ENCODE measurements around the gene IRX4.

The IRX4 gene

DNA sequence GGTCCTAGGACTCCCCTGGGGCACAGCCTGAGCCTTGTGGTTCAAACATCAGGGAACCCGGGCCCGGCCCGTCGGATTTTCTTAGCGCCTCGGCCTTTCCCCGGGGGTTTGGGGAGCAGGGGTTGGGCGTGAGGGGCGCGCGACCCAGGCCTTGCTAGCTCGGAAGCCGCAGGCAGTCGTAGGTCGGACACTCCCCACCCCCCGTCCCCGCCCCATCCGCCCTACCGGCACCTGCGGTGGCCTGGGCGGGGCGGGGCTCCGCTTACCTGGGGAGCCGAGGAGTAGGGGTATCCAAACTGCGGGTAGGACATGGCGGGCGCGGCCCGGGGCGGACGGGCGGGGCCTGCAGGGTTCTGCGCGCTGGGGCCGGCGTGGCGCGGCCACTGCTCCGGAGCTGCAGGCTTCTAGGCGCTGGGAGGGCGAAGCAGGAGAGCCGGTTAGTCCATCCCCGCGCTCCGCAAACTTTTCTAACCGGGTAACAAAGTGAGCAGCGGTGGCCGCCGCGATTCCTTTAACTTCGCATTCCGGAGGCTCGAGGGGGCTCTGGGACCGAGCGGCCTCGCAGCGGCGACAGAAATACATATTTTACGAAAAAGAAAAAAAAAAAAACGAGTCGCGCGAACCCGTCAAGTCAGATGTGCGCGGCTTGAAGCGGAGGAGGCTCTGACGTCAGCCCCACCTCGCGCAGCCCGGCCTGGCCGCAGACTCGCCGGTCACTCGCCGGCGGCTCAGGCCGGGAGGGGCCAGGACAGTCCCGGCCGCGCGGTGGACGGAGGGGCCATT, at the start of gene IRX4:
Gene IRX4 (minus strand): TSS at position 589 of the 783 bp plus-strand sequence. CDS start 278 bp downstream, at position 311.
- no peak for DNase-seq (ENCODE audit: low read depth in 1 of 2, low spot score in 1 of 2)

DNA sequence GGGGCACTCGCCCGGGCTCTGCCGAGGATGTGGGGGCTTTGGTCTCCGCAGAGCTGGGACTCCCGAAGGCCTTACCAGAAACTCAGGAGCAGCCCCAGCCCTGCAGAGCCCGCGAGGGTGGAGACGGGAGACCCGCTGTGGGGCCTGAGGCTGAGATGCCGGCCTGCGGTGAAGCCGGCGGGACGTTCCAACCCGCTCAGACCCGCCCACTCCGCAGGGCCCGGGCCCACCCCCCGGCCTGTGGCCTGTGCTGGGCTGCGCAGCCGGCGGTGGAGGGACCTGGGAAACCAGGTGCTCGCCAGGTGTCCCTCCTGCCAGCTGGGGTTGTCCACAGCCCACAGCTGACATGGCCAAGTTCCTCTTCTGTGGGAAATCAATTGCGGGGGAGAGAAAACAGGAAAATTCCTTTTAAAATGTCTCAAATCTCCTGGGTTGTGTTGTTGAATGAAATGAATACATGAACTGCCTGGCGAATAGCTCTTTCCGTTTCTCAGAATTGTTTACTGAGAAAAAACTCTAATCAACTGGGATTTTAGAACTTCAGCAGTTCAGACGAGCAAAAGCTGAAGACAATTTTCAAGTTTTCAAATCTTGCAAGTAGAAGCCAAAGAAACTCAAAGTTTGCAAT, 49.0 kb upstream of the IRX4 start:
- no peak for DNase-seq (ENCODE audit: low read depth in 1 of 2, low spot score in 1 of 2)

DNA sequence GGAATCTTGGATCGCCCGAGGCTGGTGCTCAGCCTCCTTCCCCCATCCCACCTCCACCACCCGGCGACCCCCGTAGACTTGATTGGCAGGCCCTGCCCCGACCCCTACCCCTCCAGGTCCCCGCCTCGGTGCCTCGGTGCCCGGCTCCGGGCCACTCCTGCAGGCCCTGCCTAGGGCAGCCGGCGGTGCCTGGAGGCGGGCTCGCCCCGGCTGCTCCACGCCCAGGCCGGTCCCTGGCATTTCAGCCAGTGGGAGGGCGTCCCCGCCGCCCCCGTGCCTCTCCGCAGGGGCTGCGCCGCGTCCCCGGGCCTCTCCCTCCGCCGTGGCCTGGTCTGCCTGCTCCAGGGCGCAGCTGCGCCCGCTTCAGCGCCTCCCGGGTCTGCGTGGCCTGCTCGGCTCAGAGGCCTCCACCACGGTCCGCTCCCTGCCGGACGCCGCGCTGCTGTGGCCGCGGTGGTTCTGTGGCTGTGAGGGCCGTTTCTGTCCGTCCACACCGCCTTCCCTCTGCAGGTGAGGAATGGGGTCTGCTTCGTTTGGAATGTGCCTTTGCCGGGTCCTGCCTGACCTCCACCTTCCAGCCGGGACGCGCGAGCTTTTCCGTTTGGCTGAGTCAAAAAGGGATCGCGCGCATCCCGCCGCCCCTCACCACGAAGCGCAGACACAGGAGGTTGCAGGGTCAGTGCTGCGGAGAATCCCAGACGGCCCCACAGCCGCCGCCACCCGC, 48.3 kb upstream of the IRX4 start:
- DNase-seq (ENCODE audit: low read depth in 1 of 2, low spot score in 1 of 2) = no peak

DNA sequence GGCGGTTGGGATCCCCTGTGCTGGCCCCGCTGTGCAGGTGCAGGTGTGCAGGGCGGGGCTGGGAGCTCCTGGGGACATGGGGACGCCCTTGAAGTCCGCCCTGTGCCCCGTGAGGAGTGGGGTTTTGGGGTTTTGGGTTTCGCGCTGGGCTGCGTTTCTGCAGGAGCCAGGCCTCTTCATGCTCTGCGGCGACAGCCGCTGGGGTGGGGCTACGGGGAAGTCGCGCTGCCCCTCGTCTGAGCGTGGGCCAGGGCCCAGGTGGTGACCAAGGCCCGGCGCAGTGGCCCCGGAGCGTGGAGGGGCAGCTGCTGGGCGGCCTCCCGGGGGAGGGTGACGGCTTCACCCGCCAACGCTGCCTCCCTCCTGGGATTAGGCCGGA, 47.8 kb upstream of the IRX4 start:
- no peak for DNase-seq (ENCODE audit: low read depth in 1 of 2, low spot score in 1 of 2)

DNA sequence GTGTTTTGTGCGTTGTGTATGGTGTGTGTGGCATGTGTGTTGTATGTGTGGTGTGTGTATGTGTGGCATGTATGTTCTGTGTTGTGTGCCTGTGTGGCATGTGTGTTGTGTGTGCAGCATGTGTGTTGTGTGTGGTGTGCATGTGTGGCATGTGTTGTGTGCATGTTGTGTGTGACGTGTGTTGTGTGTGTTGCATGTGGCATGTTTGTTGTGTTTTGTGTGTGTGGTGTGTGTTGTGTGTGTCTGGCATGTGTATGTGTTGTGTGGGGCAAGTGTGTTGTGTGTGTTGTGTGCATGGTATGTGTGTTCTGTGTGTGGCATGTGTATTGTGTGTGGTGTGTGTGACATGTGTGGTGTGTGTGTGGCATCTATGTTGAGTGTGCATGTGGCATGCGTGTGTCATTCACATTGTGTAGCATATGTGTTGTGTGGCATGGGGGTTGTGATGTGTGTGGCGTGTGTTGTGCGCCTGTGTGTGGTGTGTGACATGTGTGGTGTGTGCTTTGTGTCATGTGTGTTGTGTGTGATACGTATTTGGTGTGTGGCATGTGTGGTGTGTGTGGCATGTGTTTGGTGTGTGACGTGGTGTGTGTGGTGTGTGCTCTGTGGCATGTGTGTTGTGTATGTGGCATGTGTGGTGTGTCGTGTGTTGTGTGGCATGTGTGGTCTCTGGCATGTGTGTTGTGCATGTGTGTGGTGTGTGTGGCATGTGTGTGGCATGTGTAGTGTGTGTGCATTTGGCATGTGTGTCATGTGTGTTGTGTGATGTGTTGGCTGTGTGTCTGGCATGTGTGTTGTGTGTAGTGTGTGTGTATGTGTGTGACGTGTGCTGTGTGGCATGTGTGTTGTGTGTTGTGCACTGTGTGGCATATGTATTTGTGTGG, 46.6 kb upstream of the IRX4 start:
- no peak for DNase-seq (ENCODE audit: low read depth in 1 of 2, low spot score in 1 of 2)

DNA sequence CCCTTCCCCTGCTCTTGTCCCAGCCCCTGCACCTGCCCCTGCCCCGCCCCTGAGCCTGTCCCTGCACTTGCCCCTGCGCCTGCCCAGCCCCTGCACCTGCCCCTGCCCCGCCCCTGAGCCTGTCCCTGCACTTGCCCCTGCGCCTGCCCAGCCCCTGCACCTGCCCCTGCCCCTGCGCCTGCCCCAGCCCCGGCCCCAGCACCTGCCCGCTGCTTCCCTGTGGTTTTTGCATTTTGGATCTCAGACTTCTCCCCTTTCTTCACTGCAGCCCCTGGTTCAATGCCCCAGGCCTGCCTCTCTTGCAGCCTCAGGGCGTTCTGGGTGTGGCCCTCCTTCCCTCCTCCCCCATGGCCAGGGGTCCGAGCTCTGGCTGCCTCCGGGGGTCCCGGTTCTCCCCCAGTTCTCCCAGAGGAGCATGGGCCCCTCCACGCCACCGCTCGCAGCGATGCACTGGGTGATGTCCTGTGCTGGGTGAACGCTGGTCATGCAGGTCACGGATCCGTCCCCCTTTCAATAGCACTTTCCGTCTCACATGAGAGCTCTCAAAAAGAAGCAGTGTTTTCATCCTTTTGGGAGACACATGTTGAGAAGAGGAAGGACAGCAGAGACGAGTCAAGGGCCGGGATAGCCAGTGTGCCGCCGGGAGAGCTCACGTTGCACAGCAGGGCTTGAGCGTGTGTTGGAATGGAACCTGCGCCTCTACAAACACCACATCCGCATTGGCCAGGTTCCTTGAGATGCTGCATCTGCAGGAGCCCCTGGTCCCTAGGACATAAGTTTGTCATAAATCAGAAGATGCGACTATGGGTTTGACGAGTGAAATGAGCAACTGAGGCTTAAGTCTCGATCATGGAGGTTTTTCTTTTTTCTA, 44.0 kb upstream of the IRX4 start:
- DNase-seq (ENCODE audit: low read depth in 1 of 2, low spot score in 1 of 2) = no peak

DNA sequence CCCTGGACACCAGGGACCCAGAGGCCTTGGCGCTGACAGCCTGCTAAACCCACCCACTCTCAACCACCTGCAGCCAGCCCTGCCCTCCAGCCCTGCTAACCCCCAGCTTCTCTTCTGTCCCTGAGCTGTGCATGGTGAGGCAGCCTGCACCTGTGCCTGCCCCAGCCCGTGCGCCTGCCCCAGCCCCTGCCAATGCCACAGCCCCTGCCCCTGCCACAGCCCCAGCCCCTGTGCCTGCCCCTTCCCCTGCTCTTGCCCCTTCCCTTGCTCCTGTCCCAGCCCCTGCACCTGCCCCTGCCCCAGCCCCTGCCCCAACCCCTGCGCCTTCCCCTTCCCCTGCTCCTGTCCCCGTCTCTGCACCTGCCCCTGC, 43.3 kb upstream of the IRX4 start:
- DNase-seq (ENCODE audit: low read depth in 1 of 2, low spot score in 1 of 2) = no peak

DNA sequence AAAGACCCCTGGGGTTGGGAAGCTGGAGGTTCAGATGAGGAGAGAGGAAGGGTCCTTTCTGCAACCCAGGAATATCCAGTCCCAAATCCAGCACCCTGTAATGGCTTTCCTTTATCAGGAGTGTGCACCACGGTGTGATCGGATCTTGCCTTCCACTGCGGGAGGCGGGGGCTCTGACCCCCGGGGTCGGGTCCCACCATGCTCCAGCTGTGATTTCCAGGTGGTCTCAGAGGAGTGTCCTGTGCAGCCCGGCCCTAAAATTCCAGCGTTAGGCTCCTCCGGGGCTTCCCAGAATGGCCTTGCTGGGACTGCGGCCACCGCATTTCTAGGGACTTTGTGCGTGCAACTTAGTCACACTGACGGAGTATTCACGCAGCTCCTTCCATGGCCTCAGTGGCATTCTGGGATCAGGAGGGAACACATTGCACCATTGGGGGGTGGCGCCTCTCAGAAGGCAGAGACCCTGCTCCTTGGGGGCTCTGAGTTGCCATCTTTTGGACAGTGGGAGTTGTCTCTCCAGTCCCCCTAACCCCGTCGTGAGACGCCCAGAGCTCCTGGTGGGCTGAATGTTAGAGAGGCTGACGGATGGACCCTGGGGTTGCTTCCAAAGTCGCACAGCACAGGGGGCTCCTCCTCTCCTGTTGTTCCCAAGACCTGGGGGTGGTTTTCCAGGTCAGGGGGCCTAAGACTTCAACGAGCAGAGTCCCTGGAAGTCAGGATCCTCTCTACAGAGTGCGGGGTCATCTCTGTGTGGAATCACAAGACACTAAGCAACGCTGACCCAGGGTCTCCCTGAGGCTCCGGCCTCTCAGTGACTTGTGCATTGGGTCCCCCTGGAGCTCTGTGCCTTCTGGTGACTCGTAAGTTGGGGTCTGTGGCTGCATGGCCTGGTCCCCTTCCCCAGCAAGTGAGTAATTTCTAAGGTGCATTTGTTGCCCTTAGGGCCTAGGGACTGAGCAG, 42.7 kb upstream of the IRX4 start:
- DNase-seq (ENCODE audit: low read depth in 1 of 2, low spot score in 1 of 2) = no peak

DNA sequence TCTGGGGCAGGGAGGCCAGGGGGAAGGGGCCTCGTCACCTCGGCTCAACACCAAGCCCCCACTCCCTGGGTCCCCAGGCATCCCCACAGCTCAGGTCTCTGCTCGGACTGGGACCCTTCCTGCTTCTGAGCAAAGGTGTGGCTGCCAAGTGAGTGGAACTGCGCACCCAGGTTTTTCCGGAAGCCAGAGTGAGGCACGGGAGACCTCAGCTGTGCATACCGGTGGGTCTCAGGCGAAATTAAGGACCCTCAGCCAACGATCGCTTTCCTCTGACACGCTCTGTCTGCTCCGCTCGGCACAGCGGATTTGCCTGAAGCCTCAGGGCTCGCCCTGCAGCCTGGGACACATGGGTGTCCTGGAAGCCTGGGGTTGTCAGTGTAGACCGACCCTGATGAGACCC, 41.0 kb upstream of the IRX4 start:
- no peak for DNase-seq (ENCODE audit: low read depth in 1 of 2, low spot score in 1 of 2)

DNA sequence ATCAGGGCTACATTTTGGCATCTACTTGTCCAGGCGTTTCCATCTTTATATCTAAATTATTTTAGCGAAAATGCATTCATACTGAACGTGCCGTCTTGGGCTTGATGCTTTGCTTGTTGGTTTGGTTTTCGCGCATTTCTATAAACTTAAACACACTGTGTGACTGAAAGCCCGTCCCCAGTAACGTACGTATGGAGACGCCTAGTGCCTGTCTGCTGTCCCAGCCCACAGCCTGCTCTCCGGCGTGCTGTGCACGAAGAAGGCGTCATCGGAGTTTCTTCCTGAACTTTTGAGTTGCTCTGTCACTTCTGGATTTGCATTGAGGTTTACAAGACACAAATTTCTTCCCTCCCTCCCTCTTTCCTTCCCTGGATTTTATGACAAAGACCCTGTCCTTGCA, 40.6 kb upstream of the IRX4 start:
- no peak for DNase-seq (ENCODE audit: low read depth in 1 of 2, low spot score in 1 of 2)

DNA sequence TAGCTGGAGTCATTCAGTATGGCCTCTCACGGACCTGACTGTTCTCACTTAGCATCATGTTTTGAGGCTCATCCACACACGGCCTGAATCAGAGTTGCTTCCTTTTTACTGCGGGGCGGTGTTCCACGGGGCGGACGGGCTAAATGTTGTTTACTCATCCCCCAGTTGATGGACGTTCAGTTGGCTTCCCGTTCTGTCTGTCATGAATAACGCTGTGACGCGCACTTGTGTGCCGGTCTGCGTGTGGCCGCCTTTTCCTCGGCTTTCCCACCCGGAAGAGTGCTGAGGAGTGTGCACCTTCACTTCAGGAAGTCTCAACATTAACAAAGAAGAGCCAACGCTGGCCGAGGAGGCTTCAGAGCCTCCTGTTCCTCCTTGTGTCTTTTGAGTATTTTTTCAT, 39.0 kb upstream of the IRX4 start:
- no peak for DNase-seq (ENCODE audit: low read depth in 1 of 2, low spot score in 1 of 2)

DNA sequence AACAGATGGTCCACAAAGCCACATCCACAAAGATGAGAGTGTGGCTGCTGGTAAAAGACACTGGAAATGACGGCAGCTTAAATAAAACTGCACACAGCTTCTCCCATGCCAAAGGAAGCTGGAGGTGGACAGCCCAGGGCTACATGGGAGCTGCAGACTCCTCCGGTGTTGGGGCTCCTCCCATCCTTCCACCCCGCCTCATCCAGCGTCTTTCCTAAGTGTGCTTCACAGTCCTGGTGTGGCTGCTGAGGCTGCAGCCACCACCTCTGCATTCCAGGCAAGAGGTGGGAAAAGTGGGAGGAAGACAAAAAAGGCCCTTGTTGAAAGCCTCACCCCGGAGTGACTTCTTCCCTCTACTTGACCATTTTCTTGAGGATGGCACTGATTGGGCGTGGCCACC, 37.0 kb upstream of the IRX4 start:
- DNase-seq (ENCODE audit: low read depth in 1 of 2, low spot score in 1 of 2) = no peak

DNA sequence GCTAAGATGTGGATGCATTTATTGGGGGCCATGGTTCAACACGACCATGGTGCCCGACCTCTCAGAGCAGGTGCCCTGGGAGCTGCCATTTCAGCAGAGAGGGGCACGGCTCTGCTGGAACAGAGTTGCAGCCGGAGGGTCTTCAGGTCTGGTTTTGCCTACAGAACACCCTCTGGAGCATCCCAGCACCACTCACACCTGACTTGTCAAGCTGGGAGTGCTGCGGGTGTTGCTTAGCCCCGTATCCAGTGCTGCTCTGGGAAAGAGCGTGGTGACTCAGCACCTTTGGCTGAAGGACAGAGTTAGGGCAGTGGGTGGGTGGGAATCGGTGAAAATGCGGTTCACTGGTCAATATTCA, 36.5 kb upstream of the IRX4 start:
- no peak for DNase-seq (ENCODE audit: low read depth in 1 of 2, low spot score in 1 of 2)

DNA sequence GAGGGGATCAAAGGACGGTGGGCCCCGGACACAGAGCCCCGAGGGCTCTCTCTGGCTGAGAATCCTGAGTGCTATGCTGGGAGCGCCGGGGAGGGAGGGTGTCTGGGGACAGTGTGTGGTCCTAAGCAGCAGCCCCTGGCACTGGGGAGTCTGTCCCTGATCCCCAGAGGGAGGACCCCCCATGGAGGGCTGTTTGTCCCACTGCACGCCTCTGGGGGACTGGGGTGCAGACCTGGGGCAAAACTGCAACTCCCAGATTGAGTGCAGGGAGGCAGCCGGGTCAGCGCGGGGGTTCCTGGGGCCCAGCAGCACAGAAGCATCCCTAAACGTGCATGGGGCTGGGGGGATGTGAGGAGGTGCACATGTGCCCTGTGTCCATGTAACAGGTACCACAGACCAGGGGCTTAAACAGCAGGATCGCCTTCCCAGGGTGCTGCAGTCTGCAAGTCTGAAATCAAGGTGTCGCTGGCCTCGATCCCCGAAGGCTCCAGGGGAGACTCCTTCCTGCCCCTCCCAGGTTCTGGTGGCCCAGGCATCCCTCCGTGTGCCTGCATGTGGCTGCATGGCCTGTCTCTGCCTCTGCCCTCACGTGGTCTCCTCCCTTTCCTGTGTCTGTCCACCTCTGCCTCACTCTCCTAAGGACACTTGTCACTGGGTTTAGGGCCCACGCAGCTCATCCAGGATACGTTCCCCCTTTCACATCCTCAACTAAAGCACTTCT, 35.9 kb upstream of the IRX4 start:
- no peak for DNase-seq (ENCODE audit: low read depth in 1 of 2, low spot score in 1 of 2)

DNA sequence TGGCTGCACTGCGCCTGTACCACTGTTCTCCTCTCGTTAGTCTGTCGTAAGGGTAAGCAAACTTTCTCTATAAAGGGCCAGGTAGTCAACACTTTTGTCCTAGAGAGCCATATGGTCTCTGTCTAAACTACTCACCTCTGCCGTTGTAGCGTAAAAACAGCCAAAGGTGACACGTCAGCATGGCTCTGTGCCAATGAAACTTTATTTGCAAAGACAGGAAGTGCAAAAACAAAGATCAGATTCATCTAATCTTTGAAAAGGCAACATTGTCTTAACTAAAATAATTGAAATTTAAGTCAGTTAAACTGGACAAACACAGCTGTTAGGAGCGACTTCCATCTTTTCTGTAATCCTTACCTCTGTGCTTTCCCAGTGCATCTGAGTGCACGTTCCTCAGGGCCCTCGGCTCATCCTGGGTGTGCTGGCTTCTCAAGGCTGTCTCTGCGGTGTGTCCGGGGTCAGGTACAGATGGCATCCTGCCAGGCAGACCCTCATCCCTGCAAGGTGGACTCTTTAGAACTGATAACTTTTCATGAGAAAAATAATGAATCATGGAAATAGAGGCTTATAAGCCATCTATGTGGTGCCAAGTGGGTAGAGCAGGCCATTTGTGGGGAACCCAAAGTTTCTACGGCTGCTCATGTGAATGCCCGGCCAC, 35.2 kb upstream of the IRX4 start:
- DNase-seq (ENCODE audit: low read depth in 1 of 2, low spot score in 1 of 2) = no peak

DNA sequence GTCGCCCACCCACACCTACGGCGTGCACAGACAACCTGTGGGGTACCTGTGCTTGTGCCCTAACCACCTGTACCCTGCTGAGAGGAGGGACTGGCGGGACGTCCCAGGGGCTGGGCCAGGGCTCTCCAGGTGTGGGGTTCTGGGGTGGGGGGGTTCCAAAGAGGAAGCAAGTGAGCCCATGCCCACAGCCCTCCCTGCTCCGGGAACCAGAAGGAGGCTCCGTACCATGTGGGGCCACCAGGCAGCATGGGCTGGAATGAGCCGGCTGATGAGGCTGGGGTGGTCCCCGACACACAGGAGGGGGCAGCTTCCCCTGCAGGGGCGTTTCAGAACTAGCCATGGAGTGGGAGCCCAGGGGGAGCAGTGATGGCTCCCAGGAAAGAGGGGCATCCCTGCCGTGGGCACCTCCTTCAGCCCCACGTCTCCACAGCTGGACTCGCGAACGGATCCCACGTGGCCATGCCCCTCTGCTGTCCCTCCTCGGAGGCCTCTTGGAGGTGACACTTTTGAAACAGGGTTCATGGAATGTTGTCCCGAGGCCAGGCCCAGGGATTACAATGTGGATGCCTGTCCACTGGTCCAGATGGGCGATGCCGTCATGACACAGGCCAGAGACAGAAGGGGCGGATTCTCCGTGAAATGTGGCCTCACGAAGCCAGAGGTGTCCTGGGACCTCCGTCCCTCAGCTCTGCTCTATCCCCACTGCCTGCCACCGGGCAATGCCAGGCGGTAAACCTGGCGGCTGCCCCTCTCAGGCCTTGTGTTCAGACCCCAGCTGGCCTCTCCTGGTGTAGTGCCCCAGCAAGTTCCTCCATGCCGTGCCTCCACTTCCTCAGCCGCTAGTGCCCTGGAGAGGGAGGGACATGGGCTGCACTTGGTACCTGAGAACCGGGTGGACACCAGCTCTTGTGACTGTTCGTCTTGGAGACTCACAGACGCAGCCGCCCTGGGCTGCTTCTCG, 33.6 kb upstream of the IRX4 start:
- no peak for DNase-seq (ENCODE audit: low read depth in 1 of 2, low spot score in 1 of 2)

DNA sequence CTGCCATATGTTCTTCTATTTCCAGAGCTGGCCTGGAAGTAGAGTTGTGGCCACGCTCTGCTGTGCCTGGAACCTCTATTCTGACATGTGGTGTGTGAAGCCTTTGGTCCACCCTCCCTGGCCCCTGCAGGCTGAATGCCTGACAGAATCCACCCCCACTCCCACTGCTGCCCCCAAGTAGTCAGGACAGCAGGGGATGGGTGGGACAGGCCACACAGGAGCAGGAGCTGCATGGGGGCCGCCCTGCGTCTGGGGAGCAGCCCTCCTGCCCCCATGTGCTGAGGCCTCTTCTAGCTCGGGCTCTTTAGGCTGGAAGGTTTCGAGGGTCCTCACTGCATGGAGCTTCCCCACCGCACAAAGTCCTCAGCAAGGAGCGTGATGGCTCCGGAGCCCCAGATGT, 32.6 kb upstream of the IRX4 start:
- DNase-seq (ENCODE audit: low read depth in 1 of 2, low spot score in 1 of 2) = no peak
